Activated CD8-positive, alpha-beta T cell treated with anti-CD3 and anti-CD28 coated beads for 36 hours (primary cell): Measurements from ENCODE around the gene TMEM209. TPM values are rescaled to one million over a fixed set of nuclear protein-coding genes. Genes with fewer than 3 reads are reported as not detected.

Experiments
- ATAC-seq: fragments of 200-7000 bp; cut with Tn5 transposase; one replicate; pipeline ENCODE4 v1.10.0; 2021; ENCODE audit warnings: mild to moderate bottlenecking, moderate library complexity
- CTCF ChIA-PET: fragments of 350-600 bp; sonication (Branson Sonifier 250); formaldehyde crosslinking; loops from one replicate; lab custom pipeline; 2021; ENCODE audit warnings: antibody characterized with exemption; lab: Charles Lee
- POLR2A ChIA-PET: fragments of 350-600 bp; sonication (Branson Sonifier 250); formaldehyde crosslinking; loops from one replicate; lab custom pipeline; 2021; ENCODE audit warnings: antibody characterized with exemption; lab: Charles Lee
- DNase-seq: peaks from one replicate; pipeline ENCODE4 v3.0.0-alpha.2; 2020
- H3K27ac Mint-ChIP-seq: one replicate; pipeline ENCODE4 v1.8.0; 2021; ENCODE audit warnings: mild to moderate bottlenecking, mixed read lengths
- H3K27me3 Mint-ChIP-seq: one replicate; pipeline ENCODE4 v1.8.0; 2021; ENCODE audit warnings: mixed read lengths
- H3K36me3 Mint-ChIP-seq: one replicate; pipeline ENCODE4 v1.8.0; 2021; ENCODE audit warnings: low read depth, mixed read lengths
- H3K4me1 Mint-ChIP-seq: one replicate; pipeline ENCODE4 v1.8.0; 2021; ENCODE audit warnings: low read depth, mixed read lengths
- H3K4me3 Mint-ChIP-seq: one replicate; pipeline ENCODE4 v1.8.0; 2021; ENCODE audit warnings: mild to moderate bottlenecking, moderate library complexity, mixed read lengths
- H3K9me3 Mint-ChIP-seq: one replicate; pipeline ENCODE4 v1.8.0; 2021; ENCODE audit warnings: mixed read lengths
- CTCF ChIP-seq: fragments of 200-600 bp; IDR thresholded peaks from one replicate; pipeline ENCODE4 v1.8.0; 2022; ENCODE audit warnings: antibody characterized with exemption, mild to moderate bottlenecking
- intact Hi-C: fragments of 100-400 bp; cut with micrococcal nuclease; formaldehyde crosslinking; loops from one replicate; pipeline ENCODE4 v1.10.0; 2022
- total RNA-seq, 2 experiments: library from RNA; stranded (reverse); gene quantifications; one replicate each; pipeline ENCODE4 v1.2.3, GENCODE V29; 2021

TMEM209 gene
- total RNA-seq, 2 experiments from 2014 or later = 36.1 to 45.6 TPM

DNA sequence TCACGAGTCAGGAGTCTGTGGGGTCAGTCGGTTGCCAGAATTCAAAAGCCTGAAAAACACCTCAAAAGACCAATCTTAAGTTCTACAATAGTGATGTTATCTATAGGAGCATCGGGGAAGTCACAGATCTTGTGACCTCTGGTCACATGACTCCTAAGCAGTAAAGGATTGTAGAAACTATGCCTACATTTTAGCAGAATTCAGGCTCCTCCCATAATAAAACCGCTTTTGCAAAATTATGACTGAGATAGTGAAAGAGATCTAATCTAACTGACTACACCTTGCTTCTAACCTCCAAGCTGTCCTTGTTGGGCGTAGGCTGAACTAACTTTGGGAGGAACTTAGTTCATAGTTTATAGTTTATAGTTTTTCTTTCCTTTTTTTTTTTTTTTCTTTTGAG lies 19.0 kb upstream of the TMEM209 start:
- no peaks in the 10 kb centered on the region for H3K9me3 Mint-ChIP-seq
- intact Hi-C loops = no loop called here
- CTCF ChIA-PET = no interaction called here
- no peaks in the 10 kb centered on the region for H3K27me3 Mint-ChIP-seq
- no peak overlapping the region for H3K27ac Mint-ChIP-seq
- no peak for TF ChIP-seq CTCF
- H3K36me3 Mint-ChIP-seq = no peaks in the 10 kb centered on the region
- ATAC-seq (no peak), DNase-seq (no peak)
- no peaks in the 10 kb centered on the region for H3K4me1 Mint-ChIP-seq
- H3K4me3 Mint-ChIP-seq = no peak overlapping the region
- POLR2A ChIA-PET = no interaction called here

DNA sequence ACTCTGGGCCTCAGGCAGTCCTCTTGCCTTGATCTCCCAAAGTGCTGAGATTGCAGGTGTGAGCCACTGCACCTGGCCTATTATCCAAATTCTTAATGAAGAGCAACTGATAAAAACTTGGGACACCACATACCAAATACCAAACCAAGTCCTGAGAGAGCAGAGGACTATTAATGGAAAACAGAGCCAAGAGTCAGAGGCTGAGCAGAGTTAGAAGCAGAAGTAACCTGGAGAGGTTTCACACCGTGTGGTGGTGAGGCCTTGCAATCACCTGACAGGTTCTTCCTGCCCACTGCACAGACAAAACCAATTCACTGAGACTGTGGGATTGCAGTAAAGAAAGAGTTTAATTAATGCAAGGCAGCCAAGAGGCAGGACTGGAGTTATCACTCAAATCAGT lies 18.4 kb upstream of the TMEM209 start:
- no peak for DNase-seq
- no peaks in the 10 kb centered on the region for H3K36me3 Mint-ChIP-seq
- ATAC-seq = no peak
- no peak overlapping the region for H3K4me3 Mint-ChIP-seq
- H3K27me3 Mint-ChIP-seq = no peaks in the 10 kb centered on the region
- POLR2A ChIA-PET = no interaction called here
- H3K4me1 Mint-ChIP-seq = no peaks in the 10 kb centered on the region
- intact Hi-C loops = no loop called here
- H3K27ac Mint-ChIP-seq = no peak overlapping the region
- H3K9me3 Mint-ChIP-seq = no peaks in the 10 kb centered on the region
- CTCF ChIA-PET = no interaction called here
- TF ChIP-seq CTCF = no peak

GRCh38 chr7:130221746-130222145 lies 16.5 kb upstream of the TMEM209 start:
- Mint-ChIP-seq H3K27me3 (no peaks in the 10 kb centered on the region), H3K36me3 (no peaks in the 10 kb centered on the region), H3K4me3 (no peak overlapping the region), H3K27ac (no peak overlapping the region), H3K9me3 (no peaks in the 10 kb centered on the region), H3K4me1 (no peaks in the 10 kb centered on the region)
- intact Hi-C loops = no loop called here
- no peak for TF ChIP-seq CTCF
- CTCF ChIA-PET = no interaction called here
- DNase-seq = no peak
- ATAC-seq = no peak
- POLR2A ChIA-PET = no interaction called here

DNA sequence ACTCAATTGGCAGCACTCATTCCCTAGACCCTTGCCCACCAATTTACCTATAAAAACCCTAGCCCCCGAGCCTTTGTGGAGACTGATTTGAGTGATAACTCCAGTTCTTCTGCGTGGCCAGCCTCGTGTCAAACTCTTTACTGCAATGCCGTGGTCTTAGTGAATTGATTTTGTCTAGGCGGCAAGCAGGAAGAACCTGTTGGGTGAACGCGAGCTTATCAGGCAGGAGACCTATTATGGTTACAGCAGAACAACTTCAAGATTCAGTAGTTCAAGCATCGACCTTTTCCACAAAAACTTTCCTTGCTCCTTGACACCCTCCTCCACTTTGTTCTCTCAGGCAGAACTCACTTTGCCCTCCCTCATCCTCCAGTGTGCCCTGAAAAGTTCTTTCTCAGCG lies 14.7 kb upstream of the TMEM209 start:
- CTCF ChIA-PET = no interaction called here
- POLR2A ChIA-PET = no interaction called here
- H3K36me3 Mint-ChIP-seq = no peaks in the 10 kb centered on the region
- no peak overlapping the region for H3K27ac Mint-ChIP-seq
- no peaks in the 10 kb centered on the region for H3K27me3 Mint-ChIP-seq
- no peaks in the 10 kb centered on the region for H3K9me3 Mint-ChIP-seq
- ATAC-seq = no peak
- TF ChIP-seq CTCF = no peak
- DNase-seq = no peak
- H3K4me3 Mint-ChIP-seq = no peak overlapping the region
- H3K4me1 Mint-ChIP-seq = no peaks in the 10 kb centered on the region
- intact Hi-C loops = no loop called here

DNA sequence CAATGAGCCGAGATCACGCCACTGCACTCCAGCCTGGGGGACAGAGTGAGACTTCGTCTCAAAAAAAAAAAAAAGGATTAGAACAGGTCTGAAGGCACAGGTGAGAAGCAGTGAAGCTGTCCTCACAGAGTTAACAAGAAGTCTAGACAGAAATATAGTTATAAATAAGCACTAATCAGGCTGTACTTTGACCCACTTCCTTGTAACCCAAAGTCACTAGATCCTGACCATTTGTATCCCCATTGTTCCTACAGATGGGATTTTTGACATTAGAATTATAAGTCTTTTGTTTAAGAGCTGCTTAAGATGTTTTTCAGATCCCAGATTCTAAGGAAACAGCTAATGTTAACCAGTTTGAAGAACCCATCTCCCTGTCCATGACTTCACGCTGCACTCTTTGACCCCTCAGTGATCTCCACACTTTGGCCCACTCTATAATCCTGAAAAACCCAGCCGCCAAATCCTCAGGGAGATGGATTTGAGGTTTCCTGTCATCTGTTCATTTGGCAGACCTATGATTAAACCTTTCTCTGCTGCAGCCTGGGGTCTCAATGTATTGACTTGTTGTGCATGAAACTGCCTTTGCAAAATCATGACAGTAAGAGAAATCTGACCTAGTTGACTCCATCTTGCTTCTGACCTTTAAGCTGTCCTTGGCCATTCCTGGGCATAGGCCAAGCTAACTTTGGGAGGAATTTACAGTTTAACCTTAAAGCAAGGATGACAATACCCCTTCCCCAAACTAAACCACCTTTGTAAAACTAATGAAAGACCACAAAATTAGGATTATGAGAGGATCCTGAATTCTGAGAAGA lies 13.8 kb upstream of the TMEM209 start:
- no peak for DNase-seq
- ChIA-PET CTCF (interaction anchor here (1.2 kb wide), 1 partner anchor 79 kb away, joined by 3 read pairs; no protein-coding TSS in a partner anchor), POLR2A (no interaction called here)
- intact Hi-C loops = no loop called here
- H3K4me1 Mint-ChIP-seq = no peaks in the 10 kb centered on the region
- no peaks in the 10 kb centered on the region for H3K36me3 Mint-ChIP-seq
- H3K9me3 Mint-ChIP-seq = no peaks in the 10 kb centered on the region
- no peak overlapping the region for H3K27ac Mint-ChIP-seq
- peaks cover 5% of the 10 kb centered on the region for H3K27me3 Mint-ChIP-seq
- no peak overlapping the region for H3K4me3 Mint-ChIP-seq
- no peak for TF ChIP-seq CTCF
- no peak for ATAC-seq
